ENCODE results near the gene KCNJ2. TPM values are rescaled to one million over a fixed set of nuclear protein-coding genes. Genes with fewer than 3 reads are reported as not detected.

The KCNJ2 gene
- total and polyA plus RNA-seq, 10 of the 15 experiments (the other 5 are each of a cell fraction or from before 2014, with no cell fraction given): 1.6 to 10.1 (median 3.2) TPM

- TF ChIP-seq PRDM15 (CRISPR knock-in tag; IDR thresholded peaks at IDR 0.05): no peak
- peak; percentile 33; the same call in 1 of the 2 replicates for TF ChIP-seq NFIC (IDR thresholded peaks at IDR 0.05; ENCODE audit: low read depth, low read length)
- TF ChIP-seq MTA2 (IDR thresholded peaks at IDR 0.05; ENCODE audit: low read depth): peak; percentile 87
- TF ChIP-seq MTA3 (IDR thresholded peaks at IDR 0.05; ENCODE audit: borderline replicate concordance, low read length): no peak
- TF ChIP-seq SMARCA5 (IDR thresholded peaks at IDR 0.05): peak; percentile 23; the same call in 1 of the 2 replicates
- TF ChIP-seq RELB (IDR thresholded peaks at IDR 0.05; ENCODE audit: low read depth): peak; percentile 91
- TF ChIP-seq RFX5 (IDR thresholded peaks at IDR 0.05; ENCODE audit: low read depth, low read length): no peak
- TF ChIP-seq ATF3 (IDR thresholded peaks at IDR 0.05; ENCODE audit: borderline replicate concordance, extremely low read depth, low read depth, low read length): no peak
- TF ChIP-seq CREM (IDR thresholded peaks at IDR 0.05; ENCODE audit: low read depth): 0 out of 2 replicates have a peak, but pooled peaks have one; percentile 20
- peak; percentile 89 for TF ChIP-seq BMI1 (IDR thresholded peaks at IDR 0.05; ENCODE audit: borderline replicate concordance)
- TF ChIP-seq CHD2 (IDR thresholded peaks at IDR 0.05; ENCODE audit: borderline replicate concordance, low read depth, low read length): 0 out of 2 replicates have a peak, but pooled peaks have one; percentile 37
- peak; percentile 54 for TF ChIP-seq MEF2B (IDR thresholded peaks at IDR 0.05; ENCODE audit: partially characterized antibody, poor library complexity, severe bottlenecking)
- no peak for TF ChIP-seq SREBF2 (IDR thresholded peaks at IDR 0.05; ENCODE audit: low read length)
- TF ChIP-seq TCF12 (IDR thresholded peaks at IDR 0.05; ENCODE audit: low read depth, low read length): 0 out of 2 replicates have a peak, but pooled peaks have one; percentile 2
- TF ChIP-seq IKZF1 (conservative IDR thresholded peaks at IDR 0.05): peak; percentile 94
- TF ChIP-seq MLLT1 (IDR thresholded peaks at IDR 0.05): peak; percentile 63; the same call in 1 of the 2 replicates
Observed at GRCh38 chr17:70208825-70209555, 39.7 kb downstream of the KCNJ2 start (continued).
